OCI-LY1 (cell line): ENCODE measurements around the gene AJAP1.

Experiments used
- H2AFZ ChIP-seq: fragments of 200-600 bp; sonication (generic), shearing (Covaris generic); 2 replicates; pipeline ENCODE4 v1.6.0; 2014; ENCODE audit warnings: antibody characterized with exemption, mild to moderate bottlenecking, low read length
- H3F3A ChIP-seq: fragments of 200-600 bp; sonication (generic), shearing (Covaris generic); 2 replicates; pipeline ENCODE4 v1.6.0; 2014; ENCODE audit warnings: mild to moderate bottlenecking, antibody characterized with exemption, low read length, moderate library complexity; ENCODE audit not compliant: insufficient read depth
- H3K27ac ChIP-seq: fragments of 200-600 bp; sonication (generic); 2 replicates; pipeline ENCODE4 v1.5.1; 2014; ENCODE audit warnings: low read length, mixed run types, mild to moderate bottlenecking, low read depth; ENCODE audit not compliant: poor library complexity, severe bottlenecking
- H3K27me3 ChIP-seq: fragments of 200-600 bp; sonication (generic); 2 replicates; pipeline ENCODE4 v1.6.0; 2014; ENCODE audit warnings: antibody characterized with exemption, mild to moderate bottlenecking, low read length, moderate library complexity; ENCODE audit not compliant: insufficient read depth
- H3K36me3 ChIP-seq: fragments of 200-600 bp; sonication (generic); 2 replicates; pipeline ENCODE4 v1.6.1; 2014; ENCODE audit warnings: mild to moderate bottlenecking, antibody characterized with exemption, low read length, moderate library complexity, mixed read lengths; ENCODE audit not compliant: insufficient read depth
- H3K4me1 ChIP-seq: fragments of 200-600 bp; sonication (generic); 2 replicates; pipeline ENCODE4 v1.5.1; 2014; ENCODE audit warnings: mild to moderate bottlenecking, low read length, moderate library complexity; ENCODE audit not compliant: insufficient read depth, severe bottlenecking
- H3K4me2 ChIP-seq: fragments of 200-600 bp; sonication (generic), shearing (Covaris generic); 2 replicates; pipeline ENCODE4 v1.6.1; 2014; ENCODE audit warnings: low read length
- H3K4me3 ChIP-seq: fragments of 200-600 bp; sonication (generic); 2 replicates; pipeline ENCODE4 v1.5.1; 2014; ENCODE audit warnings: low read length, low read depth, mild to moderate bottlenecking, mixed read lengths; ENCODE audit not compliant: poor library complexity, severe bottlenecking
- H3K79me2 ChIP-seq: fragments of 200-600 bp; shearing (Covaris generic); 2 replicates; pipeline ENCODE4 v1.6.1; 2016; ENCODE audit warnings: mixed run types, low read length, mixed read lengths; ENCODE audit not compliant: insufficient read depth
- H3K9ac ChIP-seq: fragments of 200-600 bp; sonication (generic), shearing (Covaris generic); 2 replicates; pipeline ENCODE4 v1.6.1; 2014; ENCODE audit warnings: mild to moderate bottlenecking, low read length, mixed read lengths
- H3K9me2 ChIP-seq: fragments of 200-600 bp; sonication (generic), shearing (Covaris generic); 2 replicates; pipeline ENCODE4 v1.6.1; 2014; ENCODE audit warnings: low read depth, mild to moderate bottlenecking, low read length, mixed read lengths
- H3K9me3 ChIP-seq: fragments of 200-600 bp; shearing (Covaris generic); 2 replicates; pipeline ENCODE4 v1.6.1; 2014; ENCODE audit warnings: low read length, mixed read lengths
- H4K20me1 ChIP-seq: fragments of 200-600 bp; sonication (generic), shearing (Covaris generic); 2 replicates; pipeline ENCODE4 v1.6.0; 2016; ENCODE audit warnings: mild to moderate bottlenecking, low read length; ENCODE audit not compliant: insufficient read depth
- CTCF ChIP-seq: fragments of 200-600 bp; sonication (generic), shearing (Covaris generic); IDR thresholded peaks from 2 replicates; pipeline ENCODE4 v1.5.1; 2017; ENCODE audit warnings: mild to moderate bottlenecking, antibody characterized with exemption, low read length, moderate library complexity, mixed read lengths
- EZH2 ChIP-seq: fragments of 200-600 bp; sonication (generic), shearing (Covaris generic); IDR thresholded peaks from 2 replicates; pipeline ENCODE4 v1.8.0; 2017; ENCODE audit warnings: borderline replicate concordance, mixed run types, mild to moderate bottlenecking, antibody characterized with exemption, low read length, moderate library complexity, mixed read lengths

Gene AJAP1

GRCh38 chr1:4698911-4699310 lies 44.5 kb downstream of the AJAP1 start:
- Histone ChIP-seq H4K20me1 (no peaks in the 10 kb centered on the region), H3K9me3 (no peaks in the 10 kb centered on the region), H3K4me1 (no peaks in the 10 kb centered on the region), H3K4me2 (no peak overlapping the region), H3F3A (no peaks in the 10 kb centered on the region), H3K79me2 (no peaks in the 10 kb centered on the region), H3K27ac (no peak overlapping the region), H3K36me3 (no peaks in the 10 kb centered on the region), H3K4me3 (no peak overlapping the region), H3K9ac (no peak overlapping the region), H3K27me3 (no peaks in the 10 kb centered on the region), H2AFZ (no peak overlapping the region), H3K9me2 (no peaks in the 10 kb centered on the region)
- TF ChIP-seq EZH2, result no peak

- no peak for TF ChIP-seq CTCF
- no peak for TF ChIP-seq EZH2
- Histone ChIP-seq H3K27ac (no peak overlapping the region), H3K4me1 (no peaks in the 10 kb centered on the region), H3K79me2 (no peaks in the 10 kb centered on the region), H3K36me3 (no peaks in the 10 kb centered on the region), H3K4me2 (no peak overlapping the region), H3K4me3 (no peak overlapping the region), H3K9me3 (no peaks in the 10 kb centered on the region), H2AFZ (no peak overlapping the region), H3K27me3 (no peaks in the 10 kb centered on the region), H4K20me1 (no peaks in the 10 kb centered on the region), H3K9ac (no peak overlapping the region), H3F3A (no peaks in the 10 kb centered on the region), H3K9me2 (no peaks in the 10 kb centered on the region)
These were observed 45.2 kb downstream of the AJAP1 start for GRCh38 chr1:4699376-4700301.

GRCh38 chr1:4700801-4701200 lies 46.4 kb downstream of the AJAP1 start:
- Histone ChIP-seq H2AFZ (no peak overlapping the region), H3K4me3 (no peak overlapping the region), H3K9me3 (no peaks in the 10 kb centered on the region), H3K9ac (no peak overlapping the region), H3K36me3 (no peaks in the 10 kb centered on the region), H3F3A (no peaks in the 10 kb centered on the region), H3K9me2 (no peaks in the 10 kb centered on the region), H3K27me3 (no peaks in the 10 kb centered on the region), H3K4me2 (no peak overlapping the region), H4K20me1 (no peaks in the 10 kb centered on the region), H3K27ac (no peak overlapping the region), H3K79me2 (no peaks in the 10 kb centered on the region), H3K4me1 (no peaks in the 10 kb centered on the region)
- TF ChIP-seq CTCF, result no peak; the same call in 1 of the 2 replicates

- Histone ChIP-seq H4K20me1 (no peaks in the 10 kb centered on the region), H3K36me3 (no peaks in the 10 kb centered on the region), H3K4me2 (no peak overlapping the region), H3K79me2 (no peaks in the 10 kb centered on the region), H3K9me3 (no peaks in the 10 kb centered on the region), H3K9me2 (no peaks in the 10 kb centered on the region), H3K4me3 (no peak overlapping the region), H3K4me1 (no peaks in the 10 kb centered on the region), H3F3A (no peaks in the 10 kb centered on the region), H2AFZ (no peak overlapping the region), H3K9ac (no peak overlapping the region), H3K27me3 (no peaks in the 10 kb centered on the region), H3K27ac (no peak overlapping the region)
- no peak for TF ChIP-seq CTCF
- TF ChIP-seq EZH2, result no peak
These were observed 46.9 kb downstream of the AJAP1 start for GRCh38 chr1:4701276-4701675.
